Measurements from ENCODE around the gene TSKS.
"Not testable (repeated sequence)": the region's sequence is repeated elsewhere in the genome, so short reads cannot be mapped to it uniquely, and the experiment has no call there.

The TSKS gene

DNA sequence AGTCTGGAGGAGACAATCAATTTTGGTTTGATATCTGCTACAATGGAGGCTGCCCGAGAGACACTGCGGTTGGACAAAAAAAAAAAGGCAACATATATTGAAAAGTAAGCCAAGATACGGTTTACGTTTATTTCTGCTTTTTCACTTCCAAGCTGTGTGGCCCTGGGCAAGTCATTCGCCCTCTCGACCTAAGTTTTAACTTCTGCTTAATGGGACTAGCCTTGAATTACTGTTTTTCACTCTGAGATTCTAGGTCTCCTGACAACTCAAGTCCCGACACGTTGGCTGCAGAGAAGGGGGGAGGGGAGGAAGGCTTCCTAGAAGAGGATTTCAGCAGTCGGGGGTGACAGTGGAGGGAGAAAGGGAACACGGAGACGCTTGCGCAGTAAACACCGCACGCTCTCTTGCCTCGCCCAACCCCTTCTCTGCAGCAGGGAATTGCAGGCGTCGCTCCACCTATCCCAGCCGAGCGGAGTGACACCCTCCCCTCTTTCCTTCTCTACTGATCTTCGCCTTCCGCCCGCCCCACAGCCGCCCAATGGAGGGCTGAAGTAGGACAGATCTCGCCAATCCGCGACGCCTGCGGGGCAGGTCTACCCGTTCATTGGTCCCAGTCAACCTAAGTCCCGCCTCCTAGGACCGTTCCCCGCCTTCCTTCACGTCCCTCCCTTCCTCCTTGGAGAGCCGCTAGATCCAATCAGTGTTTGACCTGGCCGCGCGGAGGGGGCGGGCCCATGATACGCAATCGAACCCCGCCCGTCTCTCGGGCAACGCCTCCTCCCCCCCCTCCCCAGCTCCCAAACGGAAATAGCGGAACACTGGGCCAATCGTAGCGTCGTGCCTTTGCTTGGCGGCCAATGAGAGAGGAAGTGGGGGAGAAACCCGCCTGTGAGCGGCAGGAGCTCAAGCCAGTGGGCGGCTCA, 3.2 kb upstream of the TSKS start:
- DNase-seq (ENCODE audit: low read depth) = peak; percentile 100

- DNase-seq (ENCODE audit: low read depth) = no peak
These were observed 1.2 kb upstream of the TSKS start for GRCh38 chr19:49764341-49764740.

DNA sequence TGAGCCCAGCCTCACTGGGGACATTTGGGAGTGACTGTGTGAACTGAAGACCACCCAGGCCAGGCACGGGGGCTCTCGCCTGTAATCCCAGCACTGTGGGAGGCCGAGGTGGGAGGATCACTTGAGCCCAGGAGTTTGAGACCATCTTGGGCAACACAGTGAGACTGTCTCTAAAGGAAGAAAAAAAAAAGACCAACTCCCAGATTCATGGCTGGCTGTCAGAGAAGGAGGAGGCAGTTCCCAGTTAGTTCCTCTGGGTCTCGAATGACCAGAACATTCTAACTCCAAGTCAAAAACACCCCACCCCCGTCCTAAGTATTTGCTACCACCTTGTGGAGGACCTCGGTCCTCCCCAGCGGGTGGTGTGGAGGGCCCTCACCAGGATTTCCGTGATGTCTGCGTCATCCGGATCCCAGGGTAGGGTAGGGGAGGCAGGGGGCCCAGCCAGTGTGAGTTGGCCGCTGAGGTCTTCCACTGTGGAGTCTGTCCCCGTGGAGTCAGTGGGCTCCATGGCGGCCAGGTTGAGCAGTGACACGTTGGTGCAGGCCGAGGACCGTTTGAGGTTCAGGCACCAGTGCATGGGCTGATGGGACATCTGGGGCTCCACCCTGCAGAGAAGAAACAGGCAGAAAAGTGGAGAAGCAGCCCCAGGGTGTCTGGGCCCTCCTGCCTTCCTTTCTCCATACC, 1.3 kb downstream of the TSKS start:
- no peak for DNase-seq (ENCODE audit: low read depth)

DNA sequence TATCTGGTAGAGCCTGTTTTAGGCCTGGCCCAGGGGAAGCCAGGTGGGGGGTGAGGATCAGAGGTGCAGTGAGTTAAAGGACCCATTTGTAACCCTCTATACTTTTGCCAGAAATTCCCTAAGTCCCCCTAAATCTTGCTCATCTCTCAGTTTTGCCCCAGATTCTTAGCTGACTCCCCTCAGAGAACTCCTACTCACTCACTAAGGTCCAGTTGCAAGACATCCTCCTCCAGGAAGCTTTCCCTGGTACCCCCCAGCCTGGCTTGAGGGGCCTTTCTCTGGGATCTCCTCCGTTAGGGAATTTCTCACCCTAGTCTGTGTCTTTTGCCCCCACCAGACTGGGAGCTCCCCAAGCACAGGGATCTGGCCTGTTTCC, 1.9 kb downstream of the TSKS start:
- no peak for DNase-seq (ENCODE audit: low read depth)

DNA sequence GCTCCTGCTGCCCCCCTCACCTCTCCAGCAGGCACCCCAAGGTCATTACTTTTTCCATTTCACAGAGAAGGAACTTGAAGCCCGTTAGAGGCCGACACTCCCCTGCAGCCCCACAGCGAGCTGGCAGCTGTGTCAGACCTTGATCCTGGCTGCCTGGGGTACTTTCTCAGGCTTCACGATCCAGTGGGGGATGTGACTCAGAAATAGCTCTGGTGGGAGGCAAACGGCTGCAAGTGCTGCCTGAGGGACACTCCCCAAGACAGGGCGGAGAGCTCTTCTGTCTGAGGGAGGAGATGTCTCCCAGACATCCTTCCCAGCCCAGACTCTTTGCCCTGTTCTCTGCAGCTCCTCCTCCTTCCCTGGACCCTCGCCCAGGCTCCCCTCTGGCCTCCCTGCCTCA, 4.8 kb downstream of the TSKS start:
- DNase-seq (ENCODE audit: low read depth) = no peak

- no peak for DNase-seq (ENCODE audit: low read depth)
These were observed 7.2 kb downstream of the TSKS start for GRCh38 chr19:49755956-49756355.

GRCh38 chr19:49752701-49753100, 10.4 kb downstream of the TSKS start:
- no peak for DNase-seq (ENCODE audit: low read depth)

GRCh38 chr19:49749771-49750170, 13.3 kb downstream of the TSKS start:
- DNase-seq (ENCODE audit: low read depth) = no peak

- DNase-seq (ENCODE audit: low read depth) = no peak
These were observed 13.9 kb downstream of the TSKS start for GRCh38 chr19:49749055-49749716.

GRCh38 chr19:49746206-49746958, 16.7 kb downstream of the TSKS start:
- DNase-seq (ENCODE audit: low read depth) = no peak

GRCh38 chr19:49744946-49745381, 18.1 kb downstream of the TSKS start:
- DNase-seq (ENCODE audit: low read depth) = no peak

- no peak for DNase-seq (ENCODE audit: low read depth)
These were observed 21.8 kb downstream of the TSKS start for GRCh38 chr19:49741210-49741844.

DNA sequence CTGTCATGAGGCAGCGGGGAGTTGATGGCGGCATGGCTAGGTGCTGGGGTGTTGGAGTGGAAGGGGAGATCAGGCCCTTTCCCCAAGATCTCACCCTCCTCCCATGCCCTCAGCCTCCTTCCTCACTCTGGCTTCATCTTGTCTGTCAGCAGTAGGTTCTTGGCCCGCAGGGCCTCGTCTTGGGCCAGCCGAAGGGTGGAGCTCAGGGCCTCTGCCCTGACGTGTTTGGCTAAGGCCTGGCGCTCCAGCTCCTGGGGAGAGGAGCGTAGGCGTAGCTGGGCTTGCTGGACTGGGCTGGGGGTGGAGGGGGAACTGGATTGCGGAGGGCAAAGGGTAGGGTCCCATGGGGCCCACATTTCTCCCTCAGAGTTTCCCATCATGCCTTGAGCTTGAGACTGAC, 23.2 kb downstream of the TSKS start:
- DNase-seq (ENCODE audit: low read depth) = no peak

GRCh38 chr19:49739098-49739497, 24.0 kb downstream of the TSKS start:
- DNase-seq (ENCODE audit: low read depth) = no peak

GRCh38 chr19:49738268-49738667, 24.8 kb downstream of the TSKS start:
- no peak for DNase-seq (ENCODE audit: low read depth)

DNA sequence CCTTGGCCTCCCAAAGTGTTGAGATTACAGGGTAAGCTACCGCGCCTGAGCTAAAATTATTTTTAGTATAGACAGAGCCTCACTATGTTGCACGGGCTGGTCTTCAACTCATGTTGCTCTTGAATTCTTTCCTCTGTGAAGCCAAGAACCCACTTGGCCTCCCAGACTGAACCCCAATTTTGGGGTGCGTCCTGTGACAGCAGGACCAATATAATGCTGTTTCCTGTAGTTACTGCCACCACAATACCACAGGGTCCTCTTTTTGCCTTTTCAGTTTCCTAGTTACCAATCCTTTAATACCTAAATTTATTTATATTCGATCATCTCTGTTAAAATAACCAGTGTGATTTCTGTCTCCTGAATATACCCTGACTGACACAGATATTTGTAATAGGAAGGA, 32.9 kb downstream of the TSKS start:
- no peak for DNase-seq (ENCODE audit: low read depth)

DNA sequence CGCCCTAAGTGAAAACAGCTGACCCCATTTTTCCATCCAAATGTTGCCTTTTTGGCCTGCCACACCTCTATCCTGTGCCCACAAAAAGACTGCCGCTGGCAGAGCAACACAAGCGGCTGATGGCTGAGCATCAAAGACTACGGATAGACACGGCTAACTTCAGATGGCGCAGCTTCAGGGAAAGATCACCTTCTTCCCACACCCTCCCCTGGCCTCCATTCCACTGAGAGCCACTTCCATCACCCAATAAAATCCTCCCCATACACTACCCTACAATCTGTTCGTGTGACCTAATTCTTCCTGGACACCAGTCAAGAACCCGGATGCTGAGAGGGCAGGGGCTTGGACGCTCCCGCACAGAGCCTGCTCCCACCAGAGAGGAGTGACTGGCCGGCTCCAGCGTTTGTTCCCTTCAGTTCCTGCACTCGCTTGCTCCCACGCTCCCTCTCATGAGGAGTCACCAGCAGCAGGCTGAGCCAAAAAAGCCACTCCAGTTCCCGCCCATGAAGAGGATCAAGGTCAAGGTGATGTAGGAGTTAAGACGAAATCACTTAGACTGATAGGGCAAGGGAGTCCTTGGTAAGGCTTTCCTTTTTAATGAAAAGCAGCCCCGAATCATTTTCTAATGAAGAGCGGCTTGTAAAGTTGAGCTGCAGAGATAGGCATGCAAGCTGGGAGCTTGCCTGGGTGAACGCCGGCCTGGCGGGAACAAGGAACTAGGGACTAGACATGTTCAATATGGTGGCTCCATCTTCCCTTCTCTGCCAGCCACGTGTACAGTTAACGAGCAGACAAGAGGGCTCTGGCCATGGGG, 35.7 kb downstream of the TSKS start:
- peak; percentile 16 for DNase-seq (ENCODE audit: low read depth)

- DNase-seq (ENCODE audit: low read depth) = not testable (repeated sequence)
These were observed 43.7 kb downstream of the TSKS start for GRCh38 chr19:49719420-49719819.

- no peak for DNase-seq (ENCODE audit: low read depth)
These were observed 44.1 kb downstream of the TSKS start for GRCh38 chr19:49718991-49719390.

DNA sequence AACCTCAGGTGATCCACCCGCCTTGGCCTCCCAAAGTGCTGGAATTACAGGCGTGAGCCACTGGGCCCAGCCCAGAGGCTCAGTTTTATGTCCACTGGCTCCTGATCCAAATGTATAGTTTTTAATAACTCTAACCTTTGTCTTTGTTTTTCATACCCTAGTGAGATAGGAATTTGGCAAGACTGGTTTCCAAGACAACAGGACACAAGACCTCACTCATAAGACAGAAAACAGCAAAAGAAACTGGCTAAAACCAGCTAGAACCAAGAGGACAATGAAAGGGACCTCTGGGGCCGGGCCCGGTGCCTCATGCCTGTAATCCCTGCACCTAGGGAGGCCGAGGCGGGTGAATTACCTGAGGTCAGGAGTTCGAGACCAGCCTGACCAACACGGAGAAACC, 44.6 kb downstream of the TSKS start:
- no peak for DNase-seq (ENCODE audit: low read depth)

GRCh38 chr19:49716154-49716553, 47.0 kb downstream of the TSKS start:
- DNase-seq (ENCODE audit: low read depth) = no peak

All from GM04504 (cell line).